GM21360 (cell line): Measurements from ENCODE around the gene ZNF831.

Experiments used
- ATAC-seq: cut with Tn5 transposase; IDR thresholded peaks from one replicate; pipeline ENCODE4 v1.9.1; 2021; ENCODE audit warnings: mild to moderate bottlenecking, moderate library complexity; ENCODE audit not compliant: unreplicated experiment

ZNF831 gene

GRCh38 chr20:59163631-59164530 lies at the start of gene ZNF831:
TSS of gene ZNF831 (plus strand) at chr20:59163821. CDS start at chr20:59191020, 27,199 bp downstream.
- ATAC-seq, result no peak

- ATAC-seq, result no peak
Observed at GRCh38 chr20:59117526-59117925, 46.1 kb upstream of the ZNF831 start.

GRCh38 chr20:59118855-59119254 lies 44.8 kb upstream of the ZNF831 start:
- ATAC-seq, result no peak

GRCh38 chr20:59120491-59120890 lies 43.1 kb upstream of the ZNF831 start:
- no peak for ATAC-seq

GRCh38 chr20:59120919-59121318 lies 42.7 kb upstream of the ZNF831 start:
- no peak for ATAC-seq

GRCh38 chr20:59121714-59122565 lies 41.7 kb upstream of the ZNF831 start:
- no peak for ATAC-seq

- no peak for ATAC-seq
Observed at GRCh38 chr20:59122566-59122919, 41.1 kb upstream of the ZNF831 start.

- no peak for ATAC-seq
Observed at GRCh38 chr20:59123011-59123677, 40.5 kb upstream of the ZNF831 start.

GRCh38 chr20:59123678-59124255 lies 39.9 kb upstream of the ZNF831 start:
- no peak for ATAC-seq

GRCh38 chr20:59124296-59125029 lies 39.2 kb upstream of the ZNF831 start:
- no peak for ATAC-seq

GRCh38 chr20:59125332-59125731 lies 38.3 kb upstream of the ZNF831 start:
- no peak for ATAC-seq

GRCh38 chr20:59125836-59126235 lies 37.8 kb upstream of the ZNF831 start:
- no peak for ATAC-seq

GRCh38 chr20:59127839-59128238 lies 35.8 kb upstream of the ZNF831 start:
- ATAC-seq, result no peak

- ATAC-seq, result no peak
Observed at GRCh38 chr20:59131551-59132285, 31.9 kb upstream of the ZNF831 start.

GRCh38 chr20:59134182-59134581 lies 29.4 kb upstream of the ZNF831 start:
- no peak for ATAC-seq

GRCh38 chr20:59135093-59135492 lies 28.5 kb upstream of the ZNF831 start:
- no peak for ATAC-seq

- no peak for ATAC-seq
Observed at GRCh38 chr20:59136027-59136426, 27.6 kb upstream of the ZNF831 start.

- no peak for ATAC-seq
Observed at GRCh38 chr20:59137532-59137931, 26.1 kb upstream of the ZNF831 start.

- no peak for ATAC-seq
Observed at GRCh38 chr20:59138114-59138748, 25.4 kb upstream of the ZNF831 start.
